ENCODE measurements around the gene TMEM63B.
"Not testable (repeated sequence)": the region's sequence is repeated elsewhere in the genome, so short reads cannot be mapped to it uniquely, and the experiment has no call there.

The TMEM63B gene

DNA sequence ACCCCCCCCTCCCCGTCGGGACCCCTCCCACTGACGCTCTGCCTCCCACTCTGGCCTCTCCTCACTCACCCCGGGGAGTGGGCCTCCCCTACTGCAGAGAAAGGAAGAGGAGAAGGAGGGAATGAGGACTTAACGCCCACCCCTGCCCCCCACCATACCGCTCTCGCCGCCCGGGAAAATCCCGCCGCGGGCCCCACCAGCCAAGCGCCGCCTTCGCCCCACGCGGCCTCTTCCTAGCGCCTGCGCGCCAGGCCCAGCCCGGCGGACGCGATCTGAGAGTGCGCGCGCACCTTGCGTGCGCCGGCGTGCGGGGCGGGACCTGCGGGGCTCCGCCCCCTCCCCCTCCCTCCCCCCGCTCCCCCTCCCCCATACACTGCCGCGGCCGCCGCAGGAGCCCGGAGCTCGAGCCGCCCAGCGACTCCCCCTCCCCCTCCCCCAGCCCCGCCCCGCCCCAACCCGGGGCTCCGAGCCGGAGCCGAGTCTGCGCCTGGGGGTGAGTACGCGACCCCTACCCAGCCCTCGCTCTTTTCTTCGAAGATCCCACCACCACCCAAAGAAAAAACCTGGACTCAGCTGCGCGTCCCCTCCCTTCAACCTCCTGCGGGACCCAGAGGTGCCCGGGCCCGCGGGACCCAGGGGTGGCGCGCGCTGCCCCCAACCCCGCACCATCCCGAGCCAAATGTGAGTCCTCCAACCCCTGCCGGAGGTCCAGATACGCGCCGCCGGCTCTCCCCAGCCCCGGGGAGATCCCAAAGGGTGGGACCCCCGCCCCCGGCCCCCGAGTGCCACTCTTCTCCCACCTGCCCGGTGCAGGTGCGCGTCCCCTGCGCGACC lies at the start of gene TMEM63B, which contains the start of gene MRPL14:
TMEM63B (plus strand) TSS at position 369 of the 834 bp plus-strand sequence. CDS start 7,031 bp downstream, outside the sequence.
MRPL14 (minus strand) TSS at position 267 of the 834 bp plus-strand sequence. CDS start 10,841 bp downstream, outside the sequence.
- H3K4me3 ChIP-seq (ENCODE audit: low read depth, low read length) = peak within 1 kb of the TSS; percentile 73

GRCh38 chr6:44078219-44078826 lies 49.0 kb upstream of the TMEM63B start:
- no peak overlapping the region for H3K4me3 ChIP-seq (ENCODE audit: low read depth, low read length)

GRCh38 chr6:44078827-44079671 lies 48.3 kb upstream of the TMEM63B start:
- H3K4me3 ChIP-seq (ENCODE audit: low read depth, low read length) = no peak overlapping the region

- H3K4me3 ChIP-seq (ENCODE audit: low read depth, low read length) = no peak overlapping the region
These were observed 47.7 kb upstream of the TMEM63B start for GRCh38 chr6:44079672-44080071.

DNA sequence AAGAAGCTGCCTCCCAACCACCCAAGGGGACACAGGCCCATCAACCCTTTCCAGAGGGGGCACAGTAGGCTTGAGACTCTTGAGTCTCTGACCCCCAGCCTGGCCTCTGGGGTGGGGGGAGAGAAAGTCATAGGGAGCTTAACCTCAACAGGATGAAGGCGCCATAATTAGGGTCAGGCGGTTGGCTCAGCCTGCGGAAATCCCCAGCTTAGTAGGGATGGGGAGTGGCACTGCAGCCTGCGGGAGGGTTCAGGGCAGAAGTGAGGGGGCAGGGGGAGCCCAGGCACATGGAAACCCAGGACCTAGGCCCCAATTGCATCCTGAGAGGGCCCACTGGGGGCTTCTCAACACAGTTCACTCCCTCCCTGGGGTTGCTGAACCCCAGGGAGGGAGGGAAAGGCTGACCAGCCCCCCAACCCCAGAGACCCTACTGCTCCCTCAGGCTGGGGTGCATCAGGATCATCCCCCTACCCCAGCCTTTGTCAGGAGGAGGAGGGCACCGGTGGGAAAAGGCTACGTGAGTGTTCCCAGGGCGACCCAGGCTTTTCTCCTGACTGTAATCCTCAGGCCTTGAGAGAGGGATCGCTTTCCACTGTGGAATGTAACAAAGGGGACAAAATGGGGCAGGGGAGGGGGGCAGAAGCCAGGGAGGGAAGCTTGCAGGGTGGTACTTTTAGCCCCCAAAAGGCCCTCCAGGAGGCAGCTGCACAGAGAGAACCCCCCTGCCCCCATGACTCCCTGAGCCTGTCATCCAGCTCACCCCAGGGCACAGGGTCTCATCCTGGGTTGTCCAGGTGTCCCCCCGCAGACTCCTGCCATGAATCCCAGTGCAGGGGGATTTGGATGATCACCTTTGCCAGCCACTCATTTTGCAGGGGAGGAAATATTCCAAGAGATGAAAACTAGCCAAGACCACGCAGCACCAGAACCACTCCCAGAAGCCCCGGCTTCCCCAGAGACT lies 46.5 kb upstream of the TMEM63B start:
- H3K4me3 ChIP-seq (ENCODE audit: low read depth, low read length) = no peak overlapping the region

DNA sequence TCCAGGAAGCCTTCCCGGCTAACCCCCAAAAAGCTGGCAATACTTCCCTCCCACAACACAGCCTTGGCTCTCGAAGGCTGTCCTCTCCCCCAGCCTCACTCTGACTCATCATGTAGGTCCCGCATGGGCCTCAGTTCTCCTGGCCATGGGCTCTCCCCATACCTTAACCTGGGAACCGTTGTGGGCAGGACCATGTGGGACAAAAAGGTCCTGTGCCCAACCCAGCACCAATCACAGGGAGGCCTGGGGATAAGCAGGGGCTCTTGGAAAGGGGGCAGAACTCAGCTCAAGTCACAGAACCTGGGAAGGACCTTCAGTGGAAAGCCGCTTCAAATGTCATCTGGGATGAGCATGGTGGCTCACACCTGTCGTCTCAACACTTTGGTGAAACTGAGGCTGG lies 45.6 kb upstream of the TMEM63B start:
- no peak overlapping the region for H3K4me3 ChIP-seq (ENCODE audit: low read depth, low read length)

DNA sequence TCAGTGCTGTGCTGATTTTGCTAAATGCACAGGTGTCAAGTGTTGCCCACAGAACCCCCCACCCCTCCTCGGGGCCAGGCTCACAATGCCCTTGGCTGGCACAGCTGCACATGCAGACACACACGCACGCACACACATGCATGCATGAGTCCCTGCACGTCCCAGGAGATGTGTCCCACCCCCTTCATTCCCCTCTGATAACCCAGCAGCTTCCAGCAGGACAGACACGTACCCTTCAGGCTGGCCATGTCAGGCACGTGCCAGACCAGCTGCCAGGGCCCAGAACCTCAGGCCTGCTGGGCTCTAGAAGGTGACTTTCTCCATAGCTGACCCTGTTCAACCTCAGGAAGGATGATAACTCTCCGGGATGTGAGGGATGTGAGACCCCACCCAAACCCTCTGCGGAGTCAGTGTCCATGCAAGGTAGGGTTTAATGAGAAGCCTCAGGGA lies 44.5 kb upstream of the TMEM63B start:
- no peak overlapping the region for H3K4me3 ChIP-seq (ENCODE audit: low read depth, low read length)

DNA sequence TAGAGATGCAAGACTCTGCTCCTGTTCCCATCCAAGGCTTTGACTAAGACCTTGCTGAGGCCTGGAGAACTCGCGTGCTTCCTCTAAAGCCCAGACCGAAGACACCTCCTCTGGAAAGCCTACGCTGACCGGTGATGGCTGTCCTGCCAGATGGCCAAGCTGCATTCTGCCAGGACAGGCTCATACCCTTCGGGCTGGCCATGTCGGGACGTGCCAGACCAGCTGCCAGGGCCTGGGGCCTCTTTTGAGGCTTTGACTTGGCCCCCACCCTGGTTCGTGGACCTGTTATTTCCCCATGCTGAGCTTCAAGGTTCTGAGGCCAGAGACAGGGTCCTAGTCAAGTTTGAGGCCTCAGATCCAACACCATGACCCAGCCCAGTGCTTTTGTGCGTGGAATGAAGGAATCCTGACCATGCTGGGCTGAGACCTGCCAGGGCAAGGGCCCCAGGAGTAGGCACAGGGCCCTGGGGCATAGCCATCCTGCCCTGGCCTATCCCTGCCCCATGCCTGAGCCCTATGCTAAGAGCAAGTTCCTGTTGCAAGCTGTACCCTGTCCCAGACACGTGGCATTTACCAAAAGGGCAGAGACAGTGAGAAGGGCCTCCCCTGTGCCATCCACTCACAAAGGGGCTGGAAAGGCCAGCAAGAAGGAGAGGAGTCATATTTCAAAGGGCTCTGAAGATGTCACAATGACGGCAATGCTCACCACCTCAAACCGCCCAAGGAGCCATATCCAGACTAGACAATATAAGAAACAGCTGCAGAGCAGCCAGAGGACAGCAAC lies 42.9 kb upstream of the TMEM63B start:
- no peak overlapping the region for H3K4me3 ChIP-seq (ENCODE audit: low read depth, low read length)

DNA sequence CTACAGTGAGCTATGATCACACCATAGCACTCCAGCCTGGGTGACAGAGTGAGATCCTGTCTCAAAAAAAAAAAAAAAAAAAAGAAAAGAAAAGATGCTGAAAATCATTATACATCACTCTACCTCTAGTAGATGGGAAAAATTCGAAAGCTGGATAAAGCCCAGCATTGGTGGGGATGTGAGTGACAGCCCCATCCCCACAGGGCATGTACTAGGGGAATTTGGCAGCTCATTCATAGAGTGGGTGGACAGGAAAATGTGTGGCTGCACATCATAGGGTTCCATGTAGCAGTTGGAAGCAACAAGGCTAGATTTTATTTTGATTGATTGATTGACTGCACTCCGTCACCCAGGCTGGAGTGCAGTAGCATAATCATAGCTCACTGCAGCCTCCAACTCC lies 42.1 kb upstream of the TMEM63B start:
- no peak overlapping the region for H3K4me3 ChIP-seq (ENCODE audit: low read depth, low read length)

DNA sequence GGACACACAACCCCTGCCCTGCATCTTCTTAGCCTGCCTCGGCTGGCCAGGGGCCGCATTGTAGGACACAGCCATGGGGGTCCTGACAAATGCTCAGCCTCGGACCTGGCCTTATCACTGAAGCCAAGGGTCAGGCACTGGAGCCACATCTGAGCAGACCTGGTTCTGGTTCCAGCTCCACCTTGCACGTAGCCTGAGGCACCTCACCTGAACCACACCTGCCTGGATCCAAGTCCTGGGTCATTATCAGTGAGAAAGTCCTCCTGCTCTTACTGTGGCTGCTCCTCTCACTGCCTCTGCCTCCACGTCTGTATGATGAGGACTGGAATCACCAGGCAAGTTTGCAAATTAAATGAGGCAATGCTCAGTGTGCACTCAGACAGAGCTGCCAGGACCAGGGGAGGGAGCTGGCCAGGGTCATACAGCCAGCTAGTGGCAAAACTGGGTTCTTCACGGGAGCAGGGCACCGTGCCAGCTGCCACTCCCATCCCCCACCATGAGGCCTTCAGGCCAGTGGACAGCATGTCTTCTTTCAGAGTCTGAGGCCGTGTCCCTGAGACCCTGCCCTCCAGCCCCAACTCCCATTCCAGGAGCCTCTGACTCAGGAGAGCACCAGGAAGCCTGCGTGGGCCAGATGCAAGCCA lies 40.3 kb upstream of the TMEM63B start:
- no peak overlapping the region for H3K4me3 ChIP-seq (ENCODE audit: low read depth, low read length)

- H3K4me3 ChIP-seq (ENCODE audit: low read depth, low read length) = no peak overlapping the region
These were observed 39.7 kb upstream of the TMEM63B start for GRCh38 chr6:44087623-44088022.

- no peak overlapping the region for H3K4me3 ChIP-seq (ENCODE audit: low read depth, low read length)
These were observed 38.3 kb upstream of the TMEM63B start for GRCh38 chr6:44088827-44089590.

- no peak overlapping the region for H3K4me3 ChIP-seq (ENCODE audit: low read depth, low read length)
These were observed 36.9 kb upstream of the TMEM63B start for GRCh38 chr6:44090465-44090864.

GRCh38 chr6:44091356-44091755 lies 36.0 kb upstream of the TMEM63B start:
- not testable (repeated sequence) for H3K4me3 ChIP-seq (ENCODE audit: low read depth, low read length)

- no peak overlapping the region for H3K4me3 ChIP-seq (ENCODE audit: low read depth, low read length)
These were observed 35.1 kb upstream of the TMEM63B start for GRCh38 chr6:44091981-44092884.

DNA sequence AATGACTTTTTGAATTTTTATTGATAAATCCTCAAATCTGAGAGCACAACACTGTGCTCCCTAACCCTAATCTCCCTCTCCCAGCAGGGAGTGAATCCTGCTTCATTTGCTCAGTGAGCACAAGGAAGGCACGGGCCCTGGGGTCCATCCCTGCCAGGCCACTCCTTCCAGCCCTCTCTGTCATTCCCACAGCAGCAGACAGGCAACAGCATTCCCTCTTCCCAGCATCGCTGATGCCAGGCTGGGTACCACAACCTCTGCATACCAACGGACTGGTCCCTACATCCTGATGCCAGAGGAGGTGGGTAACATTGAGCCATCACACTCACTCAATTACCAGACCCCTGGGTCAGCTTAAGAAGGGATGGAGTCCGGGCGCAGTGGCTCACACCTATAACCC lies 34.3 kb upstream of the TMEM63B start:
- H3K4me3 ChIP-seq (ENCODE audit: low read depth, low read length) = no peak overlapping the region

DNA sequence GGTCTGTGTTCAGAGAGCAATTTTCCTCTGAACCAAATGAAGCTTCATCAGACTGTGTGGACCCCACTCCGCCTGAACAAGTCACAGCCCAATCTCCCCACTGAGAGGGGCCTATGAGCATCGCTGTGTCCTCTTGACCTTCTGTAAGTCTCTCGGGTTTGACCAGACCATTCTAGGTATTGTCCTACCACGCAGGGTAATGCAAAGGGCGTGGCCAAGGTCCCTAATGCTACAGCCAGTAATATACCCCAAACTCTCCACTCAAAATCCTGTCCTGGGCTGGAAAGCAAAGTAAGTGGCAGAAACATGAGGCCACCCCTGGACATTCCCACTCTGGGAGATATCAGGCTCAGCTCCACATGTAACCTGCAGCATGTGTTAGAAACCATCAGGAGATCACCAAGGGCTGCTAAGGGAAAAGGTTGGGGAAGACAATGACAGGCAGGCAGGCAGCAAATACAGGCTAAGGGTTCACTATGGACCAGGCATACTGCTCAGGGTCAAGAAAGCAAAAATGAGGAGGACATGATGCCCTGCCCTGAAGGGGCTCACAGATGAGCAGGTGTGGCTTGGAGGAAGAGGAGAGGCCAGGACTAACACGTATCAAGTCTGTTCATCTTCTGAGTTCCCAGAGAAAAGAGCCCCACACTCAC lies 33.5 kb upstream of the TMEM63B start:
- no peak overlapping the region for H3K4me3 ChIP-seq (ENCODE audit: low read depth, low read length)

Measured in iPS-11a (cell line).